Body of pancreas (tissue), 4 donors: ENCODE data around the gene MEF2D. TPM values are rescaled to one million over a fixed set of nuclear protein-coding genes. Genes with fewer than 3 reads are reported as not detected.

Experiments
- ATAC-seq: fragments of 150-250 bp; one replicate; pipeline ENCODE4 v1.9.1; 2016
- DNase-seq, 4 donors: peaks; one replicate each; pipeline ENCODE4 v3.0.0-alpha.2; 2019
- H3K27ac ChIP-seq, 4 donors: fragments of 200-600 bp; sonication (generic); 1 replicate in 3 of 4; 2 replicates in 1 of 4; pipeline versions ENCODE4 v1.5.1 to v1.6.1; 2016 to 2019; ENCODE audit warnings: mild to moderate bottlenecking in 1 of 4, mixed read lengths in 1 of 4, moderate library complexity in 1 of 4
- H3K27me3 ChIP-seq, 2 donors: fragments of 200-600 bp; sonication (generic); one replicate each; pipeline ENCODE4 v1.6.0; 2016; ENCODE audit warnings: mild to moderate bottlenecking in 1 of 2
- H3K36me3 ChIP-seq, 2 donors: fragments of 200-600 bp; sonication (generic); replicated peaks in 1 of 2; 2 replicates each; pipeline ENCODE4 v1.5.1; 2016; ENCODE audit warnings: low read depth in 2 of 2; ENCODE audit not compliant: insufficient read depth in 1 of 2
- H3K4me1 ChIP-seq: fragments of 200-600 bp; sonication (generic); one replicate; pipeline ENCODE4 v1.6.0; 2016
- H3K4me3 ChIP-seq, 2 donors: fragments of 200-600 bp; sonication (generic); 1 replicate in 1 of 2; 2 replicates in 1 of 2; pipeline ENCODE4 v1.5.1; 2016 to 2019
- H3K9me3 ChIP-seq, 3 donors: fragments of 200-600 bp; sonication (generic); 1 replicate in 2 of 3; 2 replicates in 1 of 3; pipeline ENCODE4 v1.5.1; 2016
- POLR2A ChIP-seq, 3 donors: fragments of 450-650 bp; IDR thresholded peaks; one replicate each; pipeline ENCODE4 v1.6.1; 2016; ENCODE audit warnings: antibody characterized with exemption in 3 of 3, mild to moderate bottlenecking in 2 of 3
- WGBS, 2 donors: methylation state at CpG; one replicate each; pipeline ENCODE4 v1.1.5; 2017; 5-methylcytosine and 5-hydroxymethylcytosine counted together
- intact Hi-C: fragments of 100-400 bp; cut with DNase I; formaldehyde crosslinking; loops from one replicate; pipeline ENCODE4 v1.15.1; 2023
- total RNA-seq, 2 donors: library from RNA; depleted of rRNA; stranded (reverse); fragments of >200 nt; gene quantifications; one replicate each; pipeline ENCODE4 v1.1.0, GENCODE V29; 2016
- TF ChIP-seq, protein P1 (sequence below), 7 experiments: fragments of 450-650 bp in 4 of 7; fragments of 200-600 bp in 3 of 7; sonication (generic) in 3 of 7; IDR thresholded peaks; one replicate each; pipeline ENCODE4 v1.5.1; 2016 to 2019; ENCODE audit warnings: antibody characterized with exemption in 7 of 7

MEF2D gene
- total RNA-seq, 2 donors from 2014 or later: 15.6 to 18.1 TPM

DNA sequence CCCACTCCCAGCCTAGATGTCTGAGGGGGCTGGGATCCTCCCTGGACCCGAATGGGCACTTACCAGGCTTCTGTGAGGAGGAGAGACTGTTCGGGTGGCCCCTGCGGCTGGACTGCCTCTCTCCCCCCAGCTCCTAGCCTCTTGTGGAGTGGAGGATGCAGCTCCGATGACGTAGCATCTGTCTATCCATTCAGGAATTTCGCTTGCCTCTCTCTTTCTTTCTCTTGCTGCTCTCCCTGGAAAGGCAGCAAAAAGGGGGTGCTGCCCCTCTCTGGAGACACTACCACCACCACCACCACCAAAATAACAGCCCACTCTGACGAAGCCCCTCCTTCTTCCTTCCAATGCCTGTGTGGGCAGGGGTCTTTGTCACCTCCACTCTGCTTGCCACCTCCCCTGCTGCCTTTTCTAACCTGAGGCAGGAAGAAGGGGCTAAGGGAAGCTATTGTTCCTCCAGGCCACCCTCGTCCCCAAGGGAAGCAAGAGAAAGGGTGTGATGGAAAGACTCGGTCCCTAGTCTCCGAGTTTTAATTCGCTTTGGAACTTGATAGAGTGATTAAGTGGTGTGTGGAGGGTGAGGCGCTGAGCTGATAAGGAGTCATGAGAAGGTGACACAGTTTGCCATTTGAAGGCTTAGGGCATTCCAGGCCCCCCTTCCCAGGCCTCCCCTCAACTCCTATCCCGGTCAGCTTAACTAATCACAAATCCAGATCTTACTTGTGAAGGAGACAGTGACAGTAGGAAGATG is 71.1 kb downstream of the MEF2D start:
- no peak overlapping the region for H3K27ac ChIP-seq
- DNase-seq (no peak), ATAC-seq (no peak)
- WGBS, 2 donors: 5 to 9% methylated on average over 9 to 13 of the region's 13 CpGs
- no peaks in the 10 kb centered on the region for H3K36me3 ChIP-seq
- no peaks in the 10 kb centered on the region for H3K4me1 ChIP-seq
- peaks cover 0 to 26% of the 10 kb centered on the region in 2 donors for H3K27me3 ChIP-seq
- TF ChIP-seq, protein P1, sequence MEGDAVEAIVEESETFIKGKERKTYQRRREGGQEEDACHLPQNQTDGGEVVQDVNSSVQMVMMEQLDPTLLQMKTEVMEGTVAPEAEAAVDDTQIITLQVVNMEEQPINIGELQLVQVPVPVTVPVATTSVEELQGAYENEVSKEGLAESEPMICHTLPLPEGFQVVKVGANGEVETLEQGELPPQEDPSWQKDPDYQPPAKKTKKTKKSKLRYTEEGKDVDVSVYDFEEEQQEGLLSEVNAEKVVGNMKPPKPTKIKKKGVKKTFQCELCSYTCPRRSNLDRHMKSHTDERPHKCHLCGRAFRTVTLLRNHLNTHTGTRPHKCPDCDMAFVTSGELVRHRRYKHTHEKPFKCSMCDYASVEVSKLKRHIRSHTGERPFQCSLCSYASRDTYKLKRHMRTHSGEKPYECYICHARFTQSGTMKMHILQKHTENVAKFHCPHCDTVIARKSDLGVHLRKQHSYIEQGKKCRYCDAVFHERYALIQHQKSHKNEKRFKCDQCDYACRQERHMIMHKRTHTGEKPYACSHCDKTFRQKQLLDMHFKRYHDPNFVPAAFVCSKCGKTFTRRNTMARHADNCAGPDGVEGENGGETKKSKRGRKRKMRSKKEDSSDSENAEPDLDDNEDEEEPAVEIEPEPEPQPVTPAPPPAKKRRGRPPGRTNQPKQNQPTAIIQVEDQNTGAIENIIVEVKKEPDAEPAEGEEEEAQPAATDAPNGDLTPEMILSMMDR (IDR thresholded peaks at IDR 0.05): no peak
- no peak for TF ChIP-seq POLR2A (IDR thresholded peaks at IDR 0.05)
- H3K4me3 ChIP-seq: no peak overlapping the region
- intact Hi-C loops: no loop called here
- H3K9me3 ChIP-seq: no peaks in the 10 kb centered on the region

- no peak overlapping the region for H3K27ac ChIP-seq
- H3K4me3 ChIP-seq: no peak overlapping the region
- H3K27me3 ChIP-seq: peaks cover 0 to 26% of the 10 kb centered on the region in 2 donors
- H3K4me1 ChIP-seq: no peaks in the 10 kb centered on the region
- ATAC-seq (no peak), DNase-seq (no peak)
- H3K36me3 ChIP-seq: no peaks in the 10 kb centered on the region
- 7 to 18% methylated on average over 4 of the region's 4 CpGs for WGBS, 2 donors
- intact Hi-C loops: no loop called here
- no peaks in the 10 kb centered on the region for H3K9me3 ChIP-seq
- TF ChIP-seq, protein P1 (IDR thresholded peaks at IDR 0.05): no peak
- TF ChIP-seq POLR2A (IDR thresholded peaks at IDR 0.05): no peak
Observed at GRCh38 chr1:156428746-156429288, 71.8 kb downstream of the MEF2D start.

DNA sequence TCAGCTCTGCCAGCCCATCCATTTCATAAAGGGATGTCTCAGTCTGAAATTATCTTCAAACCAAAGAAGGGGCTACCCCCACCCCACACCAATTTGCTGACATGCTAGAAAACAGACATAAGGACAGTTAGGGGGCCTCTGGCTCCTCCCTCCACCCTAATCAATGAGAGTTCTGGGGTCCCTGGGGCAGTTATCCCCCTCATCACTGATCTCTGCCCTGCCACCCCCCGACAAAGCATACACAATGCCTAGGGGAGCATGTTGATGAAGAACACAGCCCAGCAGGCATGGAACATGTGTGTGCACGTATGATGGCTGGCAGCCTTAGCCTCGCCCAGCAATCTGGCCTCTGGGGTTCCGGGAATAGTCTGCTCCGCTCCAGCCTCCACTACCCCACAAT is 72.6 kb downstream of the MEF2D start:
- H3K27ac ChIP-seq: no peak overlapping the region
- H3K27me3 ChIP-seq: peaks cover 0 to 23% of the 10 kb centered on the region in 2 donors
- no peak for TF ChIP-seq POLR2A (IDR thresholded peaks at IDR 0.05)
- TF ChIP-seq, protein P1 (IDR thresholded peaks at IDR 0.05): no peak
- intact Hi-C loops: no loop called here
- DNase-seq (no peak), ATAC-seq (no peak)
- WGBS, 2 donors: 50 to 70% methylated on average over 5 of the region's 5 CpGs
- H3K9me3 ChIP-seq: no peaks in the 10 kb centered on the region
- peaks cover under 1% of the 10 kb centered on the region for H3K4me1 ChIP-seq
- no peak overlapping the region for H3K4me3 ChIP-seq
- no peaks in the 10 kb centered on the region for H3K36me3 ChIP-seq

DNA sequence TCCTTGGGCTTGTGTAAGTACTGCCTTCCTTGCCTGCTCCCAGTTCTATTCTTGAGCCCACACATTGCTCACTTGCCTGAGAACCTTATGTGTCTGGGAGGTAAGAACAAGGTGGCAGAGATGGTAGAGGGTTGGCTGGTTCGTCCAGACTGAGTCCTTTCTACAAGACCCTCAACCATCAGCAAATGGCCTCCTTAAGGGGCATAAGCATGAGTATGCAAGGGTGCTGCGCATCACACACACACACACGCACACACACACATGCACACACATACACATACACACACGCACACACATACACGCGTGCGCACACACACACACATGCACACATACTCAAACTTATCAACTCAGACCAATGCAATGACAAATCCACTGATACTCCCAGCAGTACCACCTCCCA is 74.6 kb downstream of the MEF2D start:
- H3K4me3 ChIP-seq: no peak overlapping the region
- H3K27ac ChIP-seq: no peak overlapping the region
- 81 to 83% methylated on average over 7 of the region's 7 CpGs for WGBS, 2 donors
- no peak for DNase-seq
- H3K36me3 ChIP-seq: no peaks in the 10 kb centered on the region
- intact Hi-C loops: no loop called here
- H3K4me1 ChIP-seq: peaks cover 21% of the 10 kb centered on the region
- no peak for ATAC-seq
- no peaks in the 10 kb centered on the region for H3K9me3 ChIP-seq
- no peak for TF ChIP-seq POLR2A (IDR thresholded peaks at IDR 0.05)
- H3K27me3 ChIP-seq: peaks cover 0 to 20% of the 10 kb centered on the region in 2 donors

- peaks cover 0 to 30% of the 10 kb centered on the region in 2 donors for H3K27me3 ChIP-seq
Observed at GRCh38 chr1:156424806-156425432, 75.7 kb downstream of the MEF2D start.

More at GRCh38 chr1:156424806-156425432, 75.7 kb downstream of the MEF2D start:
- H3K9me3 ChIP-seq: no peaks in the 10 kb centered on the region
- H3K36me3 ChIP-seq: no peaks in the 10 kb centered on the region
- 76 to 87% methylated on average over 9 to 10 of the region's 10 CpGs for WGBS, 2 donors
- intact Hi-C loops: no loop called here
- DNase-seq (no peak), ATAC-seq (no peak)
- no peak overlapping the region for H3K4me3 ChIP-seq
- TF ChIP-seq, protein P1 (IDR thresholded peaks at IDR 0.05): no peak
- no peak for TF ChIP-seq POLR2A (IDR thresholded peaks at IDR 0.05)
- H3K4me1 ChIP-seq: peaks cover 31% of the 10 kb centered on the region
- no peak overlapping the region for H3K27ac ChIP-seq
